HUES6 (cell line): ENCODE results near the gene PDC.

Experiments used
- H3K27ac ChIP-seq: 2 replicates; pipeline ENCODE4 v1.7.0; 2013; ENCODE audit warnings: low read depth, mild to moderate bottlenecking, low read length, inconsistent platforms
- H3K27me3 ChIP-seq: 2 replicates; pipeline ENCODE4 v1.6.1; 2013; ENCODE audit warnings: low read length; ENCODE audit not compliant: control insufficient read depth, insufficient read depth
- H3K36me3 ChIP-seq: 2 replicates; pipeline ENCODE4 v1.6.1; 2013; ENCODE audit warnings: low read length; ENCODE audit not compliant: control insufficient read depth, insufficient read depth
- H3K4me1 ChIP-seq: 2 replicates; pipeline ENCODE4 v1.6.1; 2013; ENCODE audit warnings: low read length; ENCODE audit not compliant: control insufficient read depth, insufficient read depth
- H3K4me3 ChIP-seq: 2 replicates; pipeline ENCODE4 v1.5.1; 2013; ENCODE audit warnings: low read depth, low read length
- H3K9ac ChIP-seq: one replicate; pipeline ENCODE4 v1.6.1; 2013; ENCODE audit warnings: mild to moderate bottlenecking, low read length
- H3K9me3 ChIP-seq: 2 replicates; pipeline ENCODE4 v1.6.1; 2013; ENCODE audit warnings: low read depth, low read length; ENCODE audit not compliant: control insufficient read depth, insufficient read depth

Gene PDC

GRCh38 chr1:186461014-186461413, at the start of gene PDC:
Gene PDC, minus strand, starts transcription at chr1:186461114. Its CDS starts 11,655 bp downstream, at chr1:186449459.
- Histone ChIP-seq H3K27ac (no peak within 1 kb of the TSS), H3K9ac (no peak within 1 kb of the TSS), H3K36me3 (no peaks in the 10 kb centered on the region), H3K27me3 (no peaks in the 10 kb centered on the region), H3K4me1 (0 out of 2 replicates have a peak, but pooled peaks cover 8% of the 10 kb centered on the region), H3K4me3 (no peak within 1 kb of the TSS), H3K9me3 (no peaks in the 10 kb centered on the region)

GRCh38 chr1:186503190-186503589, 42.3 kb upstream of the PDC start:
- Histone ChIP-seq H3K4me3 (no peak overlapping the region), H3K27ac (no peak overlapping the region), H3K4me1 (peaks cover 4% of the 10 kb centered on the region; the same call in 1 of the 2 replicates), H3K36me3 (no peaks in the 10 kb centered on the region), H3K9ac (no peak overlapping the region), H3K9me3 (0 out of 2 replicates have a peak, but pooled peaks cover 5% of the 10 kb centered on the region), H3K27me3 (no peaks in the 10 kb centered on the region)

GRCh38 chr1:186502087-186502486, 41.2 kb upstream of the PDC start:
- no peaks in the 10 kb centered on the region for H3K27me3 ChIP-seq
- peaks cover 4% of the 10 kb centered on the region; the same call in 1 of the 2 replicates for H3K4me1 ChIP-seq
- 0 out of 2 replicates have a peak, but pooled peaks cover 5% of the 10 kb centered on the region for H3K9me3 ChIP-seq
- no peak overlapping the region for H3K27ac ChIP-seq
- no peak overlapping the region for H3K4me3 ChIP-seq
- H3K9ac ChIP-seq, result no peak overlapping the region
- no peaks in the 10 kb centered on the region for H3K36me3 ChIP-seq

- no peaks in the 10 kb centered on the region for H3K27me3 ChIP-seq
- 0 out of 2 replicates have a peak, but pooled peaks cover 2% of the 10 kb centered on the region for H3K9me3 ChIP-seq
- H3K27ac ChIP-seq, result no peak overlapping the region
- peaks cover 4% of the 10 kb centered on the region; the same call in 1 of the 2 replicates for H3K4me1 ChIP-seq
- H3K9ac ChIP-seq, result no peak overlapping the region
- H3K36me3 ChIP-seq, result no peaks in the 10 kb centered on the region
- no peak overlapping the region for H3K4me3 ChIP-seq
These were observed 39.9 kb upstream of the PDC start for GRCh38 chr1:186500804-186501203.

GRCh38 chr1:186499571-186499970, 38.7 kb upstream of the PDC start:
- Histone ChIP-seq H3K4me1 (peaks cover 4% of the 10 kb centered on the region; the same call in 1 of the 2 replicates), H3K4me3 (no peak overlapping the region), H3K36me3 (no peaks in the 10 kb centered on the region), H3K9me3 (no peaks in the 10 kb centered on the region), H3K27me3 (no peaks in the 10 kb centered on the region), H3K27ac (no peak overlapping the region), H3K9ac (no peak overlapping the region)

GRCh38 chr1:186498695-186499389, 37.9 kb upstream of the PDC start:
- Histone ChIP-seq H3K27me3 (no peaks in the 10 kb centered on the region), H3K4me3 (no peak overlapping the region), H3K27ac (no peak overlapping the region)

GRCh38 chr1:186498071-186498470, 37.2 kb upstream of the PDC start:
- Histone ChIP-seq H3K36me3 (no peaks in the 10 kb centered on the region), H3K27me3 (no peaks in the 10 kb centered on the region), H3K4me3 (no peak overlapping the region), H3K4me1 (peaks cover 4% of the 10 kb centered on the region; the same call in 1 of the 2 replicates), H3K9ac (no peak overlapping the region), H3K27ac (no peak overlapping the region), H3K9me3 (no peaks in the 10 kb centered on the region)

More at GRCh38 chr1:186498695-186499389, 37.9 kb upstream of the PDC start:
- Histone ChIP-seq H3K9ac (no peak overlapping the region), H3K36me3 (no peaks in the 10 kb centered on the region), H3K9me3 (no peaks in the 10 kb centered on the region), H3K4me1 (peaks cover 4% of the 10 kb centered on the region; the same call in 1 of the 2 replicates)

- Histone ChIP-seq H3K27me3 (no peaks in the 10 kb centered on the region), H3K4me3 (no peak overlapping the region), H3K9ac (no peak overlapping the region), H3K27ac (no peak overlapping the region), H3K4me1 (peaks cover 4% of the 10 kb centered on the region; the same call in 1 of the 2 replicates), H3K36me3 (no peaks in the 10 kb centered on the region), H3K9me3 (no peaks in the 10 kb centered on the region)
These were observed 36.7 kb upstream of the PDC start for GRCh38 chr1:186497651-186498050.

GRCh38 chr1:186496171-186496851, 35.4 kb upstream of the PDC start:
- Histone ChIP-seq H3K9ac (no peak overlapping the region), H3K4me1 (peaks cover 4% of the 10 kb centered on the region; the same call in 1 of the 2 replicates), H3K36me3 (no peaks in the 10 kb centered on the region), H3K9me3 (no peaks in the 10 kb centered on the region), H3K4me3 (no peak overlapping the region), H3K27ac (no peak overlapping the region), H3K27me3 (no peaks in the 10 kb centered on the region)

- Histone ChIP-seq H3K9me3 (no peaks in the 10 kb centered on the region), H3K36me3 (no peaks in the 10 kb centered on the region), H3K27me3 (no peaks in the 10 kb centered on the region), H3K27ac (no peak overlapping the region), H3K4me3 (no peak overlapping the region), H3K9ac (no peak overlapping the region), H3K4me1 (peaks cover 3% of the 10 kb centered on the region; the same call in 1 of the 2 replicates)
These were observed 33.9 kb upstream of the PDC start for GRCh38 chr1:186494832-186495271.
